HEK293 (cell line): ENCODE results near the gene ATF2.

Experiments
- CTCF ChIA-PET: fragments of 350-600 bp; formaldehyde crosslinking; extraction: SDS; loops from one replicate; lab custom pipeline; 2021; ENCODE audit warnings: antibody characterized with exemption; lab: Yijun Ruan, JAX
- POLR2A ChIA-PET: fragments of 300-600 bp; formaldehyde crosslinking; extraction: SDS; loops from one replicate; lab custom pipeline; 2020; ENCODE audit warnings: antibody characterized with exemption, inconsistent platforms; lab: Yijun Ruan, JAX
- H3K27ac ChIP-seq: fragments of 200-500 bp; sonication (Bioruptor generic); 2 replicates; pipeline ENCODE4 v1.5.1; 2014; ENCODE audit warnings: low read depth, low read length, control low read depth, inconsistent platforms; ENCODE audit errors: extremely low read depth
- H3K36me3 ChIP-seq, 2 experiments: fragments of 200-500 bp in 1 of 2; sonication (Bioruptor generic) in 1 of 2; 1 replicate in 1 of 2; 2 replicates in 1 of 2; pipeline ENCODE4 v1.5.1; 2014 to 2017; ENCODE audit warnings: inconsistent platforms in 2 of 2, low read length in 2 of 2; ENCODE audit not compliant: control insufficient read depth in 2 of 2, insufficient read depth in 1 of 2
- H3K4me1 ChIP-seq: fragments of 200-500 bp; sonication (Bioruptor generic); 2 replicates; pipeline ENCODE4 v1.5.1; 2014; ENCODE audit warnings: mild to moderate bottlenecking, low read length, inconsistent platforms; ENCODE audit not compliant: control insufficient read depth, insufficient read depth
- H3K4me3 ChIP-seq: 2 replicates; pipeline ENCODE4 v1.5.1; 2011; ENCODE audit warnings: low read depth, mild to moderate bottlenecking, control low read depth, low read length, moderate library complexity
- H3K9me3 ChIP-seq: fragments of 200-500 bp; sonication (Bioruptor generic); 2 replicates; pipeline ENCODE4 v1.5.1; 2014; ENCODE audit warnings: low read depth, low read length, inconsistent platforms; ENCODE audit not compliant: control insufficient read depth, insufficient read depth
- BCL11B ChIP-seq: fragments of 450-650 bp; formaldehyde crosslinking; IDR thresholded peaks from 2 replicates; pipeline ENCODE4 v1.5.1; 2016; ENCODE audit warnings: low read depth, missing biosample characterization, missing genetic modification characterization
- BCL6B ChIP-seq: fragments of 450-650 bp; formaldehyde crosslinking; IDR thresholded peaks from 2 replicates; pipeline ENCODE4 v1.5.1; 2017; ENCODE audit warnings: missing biosample characterization, missing genetic modification characterization
- CTCF ChIP-seq: fragments of 450-650 bp; formaldehyde crosslinking; IDR thresholded peaks from 2 replicates; pipeline ENCODE4 v1.5.1; 2016; ENCODE audit warnings: missing biosample characterization, missing genetic modification characterization
- PRDM6 ChIP-seq: fragments of 450-650 bp; formaldehyde crosslinking; IDR thresholded peaks from 2 replicates; pipeline ENCODE4 v1.5.1; 2017; ENCODE audit warnings: missing biosample characterization, missing genetic modification characterization
- REST ChIP-seq: fragments of 450-650 bp; formaldehyde crosslinking; IDR thresholded peaks from 2 replicates; pipeline ENCODE4 v1.5.1; 2016; ENCODE audit warnings: missing biosample characterization, missing genetic modification characterization
- SALL2 ChIP-seq: fragments of 450-650 bp; formaldehyde crosslinking; IDR thresholded peaks from 2 replicates; pipeline ENCODE4 v1.5.0; 2017; ENCODE audit warnings: missing biosample characterization, mild to moderate bottlenecking, missing genetic modification characterization, borderline replicate concordance
- SCRT1 ChIP-seq: fragments of 450-650 bp; formaldehyde crosslinking; IDR thresholded peaks from 2 replicates; pipeline ENCODE4 v1.5.1; 2016; ENCODE audit warnings: missing biosample characterization, missing genetic modification characterization, borderline replicate concordance
- SP3 ChIP-seq: fragments of 450-650 bp; formaldehyde crosslinking; IDR thresholded peaks from 2 replicates; pipeline ENCODE4 v1.5.1; 2016; ENCODE audit warnings: missing biosample characterization, missing genetic modification characterization
- TSHZ1 ChIP-seq: fragments of 450-650 bp; formaldehyde crosslinking; IDR thresholded peaks from 2 replicates; pipeline ENCODE4 v1.5.1; 2016; ENCODE audit warnings: missing biosample characterization, missing genetic modification characterization, borderline replicate concordance
- ZBTB17 ChIP-seq: fragments of 450-650 bp; formaldehyde crosslinking; IDR thresholded peaks from 2 replicates; pipeline ENCODE4 v1.5.1; 2016; ENCODE audit warnings: missing biosample characterization, missing genetic modification characterization
- ZNF146 ChIP-seq: fragments of 450-650 bp; formaldehyde crosslinking; IDR thresholded peaks from 2 replicates; pipeline ENCODE4 v1.5.1; 2016; ENCODE audit warnings: missing biosample characterization, missing genetic modification characterization
- ZNF391 ChIP-seq: fragments of 450-650 bp; formaldehyde crosslinking; IDR thresholded peaks from 2 replicates; pipeline ENCODE4 v1.5.1; 2016; ENCODE audit warnings: low read depth, missing biosample characterization, missing genetic modification characterization, borderline replicate concordance
- ZNF426 ChIP-seq: fragments of 450-650 bp; formaldehyde crosslinking; IDR thresholded peaks from 2 replicates; pipeline ENCODE4 v1.5.1; 2017; ENCODE audit warnings: missing biosample characterization, missing genetic modification characterization, mild to moderate bottlenecking, inconsistent platforms, moderate library complexity
- ZNF510 ChIP-seq: fragments of 450-650 bp; formaldehyde crosslinking; IDR thresholded peaks from 2 replicates; pipeline ENCODE4 v1.5.1; 2018; ENCODE audit warnings: mild to moderate bottlenecking, missing genetic modification characterization, missing biosample characterization; ENCODE audit not compliant: insufficient replicate concordance
- ZNF514 ChIP-seq: fragments of 450-650 bp; formaldehyde crosslinking; IDR thresholded peaks from 2 replicates; pipeline ENCODE4 v1.5.1; 2016; ENCODE audit warnings: missing biosample characterization, missing genetic modification characterization
- ZNF654 ChIP-seq: fragments of 450-650 bp; formaldehyde crosslinking; IDR thresholded peaks from 2 replicates; pipeline ENCODE4 v1.5.1; 2016; ENCODE audit warnings: low read depth, missing biosample characterization, missing genetic modification characterization
- ZNF660 ChIP-seq: fragments of 450-650 bp; IDR thresholded peaks from 2 replicates; pipeline ENCODE4 v1.5.1; 2018; ENCODE audit warnings: missing biosample characterization, mild to moderate bottlenecking, missing genetic modification characterization
- ZNF704 ChIP-seq: fragments of 450-650 bp; formaldehyde crosslinking; IDR thresholded peaks from 2 replicates; pipeline ENCODE4 v1.5.1; 2016; ENCODE audit warnings: missing biosample characterization, missing genetic modification characterization

ATF2 gene

GRCh38 chr2:175037941-175038340 lies 130.1 kb downstream of the ATF2 start (continued):
- TF ChIP-seq REST: no peak
- TF ChIP-seq ZNF514: no peak
- TF ChIP-seq ZNF660 (tag by site-specific recombination): no peak
- no peak for TF ChIP-seq ZNF704 (tag by site-specific recombination)
- TF ChIP-seq ZNF391: no peak
- TF ChIP-seq SP3 (tag by site-specific recombination): no peak
- TF ChIP-seq BCL11B (tag by site-specific recombination): no peak
- TF ChIP-seq, all 188 proteins: peak for 0

GRCh38 chr2:175036582-175037018 lies 131.4 kb downstream of the ATF2 start:
- Histone ChIP-seq H3K27ac (no peak overlapping the region), H3K9me3 (no peaks in the 10 kb centered on the region), H3K4me3 (no peak overlapping the region), H3K4me1 (no peaks in the 10 kb centered on the region), H3K36me3 (no peaks in the 10 kb centered on the region)
- ChIA-PET POLR2A (no interaction called here), CTCF (interaction anchor here (0.6 to 1.8 kb wide), 7 partner anchors 12 to 264 kb away, joined by 3 to 5 read pairs (median 4); no protein-coding TSS in a partner anchor)
- TF ChIP-seq ZNF426 (tag by site-specific recombination) (no peak), ZNF510 (tag by site-specific recombination) (no peak), ZNF146 (tag by site-specific recombination) (no peak), ZNF654 (tag by site-specific recombination) (peak; percentile 52), ZNF391 (no peak), CTCF (peak; percentile 35; the same call in 1 of the 2 replicates), SALL2 (no peak), SCRT1 (tag by site-specific recombination) (0 out of 2 replicates have a peak, but pooled peaks have one; percentile 12), ZBTB17 (no peak), BCL6B (tag by site-specific recombination) (no peak), TSHZ1 (tag by site-specific recombination) (no peak), ZNF704 (tag by site-specific recombination) (no peak), PRDM6 (tag by site-specific recombination) (no peak)
